SU-DHL-6 (cell line): Measurements from ENCODE around the gene ARHGAP10.

ENCODE experiments used
- H2AFZ ChIP-seq: fragments of 200-600 bp; sonication (generic); 2 replicates; pipeline ENCODE4 v1.6.1; 2014; ENCODE audit warnings: low read depth, mild to moderate bottlenecking, moderate library complexity, mixed read lengths, antibody characterized with exemption, low read length; ENCODE audit not compliant: severe bottlenecking
- H3F3A ChIP-seq: fragments of 200-600 bp; shearing (Covaris generic); 2 replicates; pipeline ENCODE4 v1.6.0; 2016; ENCODE audit warnings: antibody characterized with exemption, mild to moderate bottlenecking; ENCODE audit not compliant: insufficient read depth
- H3K27ac ChIP-seq: fragments of 200-600 bp; sonication (generic); 2 replicates; pipeline ENCODE4 v1.5.1; 2016; ENCODE audit warnings: low read depth, mild to moderate bottlenecking, low read length, moderate library complexity, mixed read lengths
- H3K27me3 ChIP-seq: fragments of 200-600 bp; sonication (generic), shearing (Covaris generic); 2 replicates; pipeline ENCODE4 v1.6.0; 2014; ENCODE audit warnings: mild to moderate bottlenecking, low read length
- H3K36me3 ChIP-seq: fragments of 200-600 bp; sonication (generic); 2 replicates; pipeline ENCODE4 v1.6.1; 2014; ENCODE audit warnings: mild to moderate bottlenecking, low read length, mixed read lengths
- H3K4me2 ChIP-seq: fragments of 300-600, 200-600 bp; shearing (Covaris generic), sonication (generic); 2 replicates; pipeline ENCODE4 v1.6.0; 2014; ENCODE audit warnings: low read length, low read depth, mild to moderate bottlenecking; ENCODE audit not compliant: poor library complexity, severe bottlenecking
- H3K4me3 ChIP-seq: fragments of 200-600 bp; sonication (generic); 2 replicates; pipeline ENCODE4 v1.5.1; 2014; ENCODE audit warnings: antibody characterized with exemption, low read length, mild to moderate bottlenecking, mixed read lengths; ENCODE audit not compliant: insufficient read depth, poor library complexity, severe bottlenecking
- H3K79me2 ChIP-seq: fragments of 200-600 bp; sonication (generic); 2 replicates; pipeline ENCODE4 v1.6.1; 2014; ENCODE audit warnings: mild to moderate bottlenecking, low read length, moderate library complexity; ENCODE audit not compliant: insufficient read depth
- H3K9ac ChIP-seq: fragments of 200-600 bp; sonication (generic); 2 replicates; pipeline ENCODE4 v1.7.0; 2014; ENCODE audit warnings: mild to moderate bottlenecking, low read length
- H3K9me2 ChIP-seq: fragments of 200-600 bp; sonication (generic); replicated peaks from 2 replicates; pipeline ENCODE4 v1.6.1; 2014; ENCODE audit warnings: low read length; ENCODE audit not compliant: insufficient read depth
- H3K9me3 ChIP-seq: fragments of 200-600 bp; sonication (generic); 2 replicates; pipeline ENCODE4 v1.6.1; 2014; ENCODE audit warnings: low read length, mixed read lengths; ENCODE audit not compliant: insufficient read depth
- H4K20me1 ChIP-seq: fragments of 200-600 bp; sonication (generic); 2 replicates; pipeline ENCODE4 v1.6.1; 2014; ENCODE audit warnings: low read depth, mild to moderate bottlenecking, antibody characterized with exemption, low read length, moderate library complexity, mixed read lengths
- CTCF ChIP-seq: fragments of 200-600 bp; sonication (generic); IDR thresholded peaks from one replicate; pipeline ENCODE4 v1.5.1; 2017; ENCODE audit warnings: antibody characterized with exemption, mild to moderate bottlenecking, low read length, moderate library complexity; ENCODE audit not compliant: insufficient read depth, poor library complexity, severe bottlenecking
- EZH2phosphoT487 ChIP-seq: fragments of 200-600 bp; sonication (generic), shearing (Covaris generic); conservative IDR thresholded peaks from 2 replicates; pipeline ENCODE4 v1.6.1; 2018; ENCODE audit warnings: mild to moderate bottlenecking, antibody characterized with exemption, low read length, moderate library complexity, mixed read lengths

ARHGAP10 gene

DNA sequence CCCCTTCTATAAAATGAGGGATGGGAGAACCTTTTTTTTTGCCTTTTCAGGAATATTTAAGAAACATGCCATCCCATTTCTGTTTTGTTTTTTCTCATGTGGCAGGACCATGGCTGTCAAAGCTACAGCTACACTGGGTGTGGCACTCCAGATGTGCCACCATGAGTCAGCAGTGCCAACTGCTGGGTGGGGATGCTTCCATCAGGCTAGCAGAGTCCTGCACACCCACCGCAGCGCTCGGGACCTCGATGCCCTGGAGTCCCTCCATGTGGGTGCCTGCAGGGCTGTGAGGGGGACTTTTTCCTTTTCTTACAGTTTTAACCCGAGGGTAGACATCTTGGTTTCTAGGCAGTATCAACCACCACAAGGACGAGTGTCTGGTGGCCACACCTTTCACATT, 357.7 kb downstream of the ARHGAP10 start:
- Histone ChIP-seq H3K27me3 (no peaks in the 10 kb centered on the region), H3F3A (no peaks in the 10 kb centered on the region), H3K9me3 (no peaks in the 10 kb centered on the region), H3K9me2 (no peaks in the 10 kb centered on the region), H3K79me2 (no peaks in the 10 kb centered on the region), H3K36me3 (no peaks in the 10 kb centered on the region), H3K27ac (no peak overlapping the region), H3K9ac (no peak overlapping the region), H2AFZ (no peak overlapping the region), H3K4me3 (no peak overlapping the region), H4K20me1 (no peaks in the 10 kb centered on the region), H3K4me2 (no peak overlapping the region)
- TF ChIP-seq CTCF (no peak), EZH2phosphoT487 (no peak)

- no peaks in the 10 kb centered on the region for H3K27me3 ChIP-seq
These were observed 358.1 kb downstream of the ARHGAP10 start for GRCh38 chr4:148090029-148090428.

DNA sequence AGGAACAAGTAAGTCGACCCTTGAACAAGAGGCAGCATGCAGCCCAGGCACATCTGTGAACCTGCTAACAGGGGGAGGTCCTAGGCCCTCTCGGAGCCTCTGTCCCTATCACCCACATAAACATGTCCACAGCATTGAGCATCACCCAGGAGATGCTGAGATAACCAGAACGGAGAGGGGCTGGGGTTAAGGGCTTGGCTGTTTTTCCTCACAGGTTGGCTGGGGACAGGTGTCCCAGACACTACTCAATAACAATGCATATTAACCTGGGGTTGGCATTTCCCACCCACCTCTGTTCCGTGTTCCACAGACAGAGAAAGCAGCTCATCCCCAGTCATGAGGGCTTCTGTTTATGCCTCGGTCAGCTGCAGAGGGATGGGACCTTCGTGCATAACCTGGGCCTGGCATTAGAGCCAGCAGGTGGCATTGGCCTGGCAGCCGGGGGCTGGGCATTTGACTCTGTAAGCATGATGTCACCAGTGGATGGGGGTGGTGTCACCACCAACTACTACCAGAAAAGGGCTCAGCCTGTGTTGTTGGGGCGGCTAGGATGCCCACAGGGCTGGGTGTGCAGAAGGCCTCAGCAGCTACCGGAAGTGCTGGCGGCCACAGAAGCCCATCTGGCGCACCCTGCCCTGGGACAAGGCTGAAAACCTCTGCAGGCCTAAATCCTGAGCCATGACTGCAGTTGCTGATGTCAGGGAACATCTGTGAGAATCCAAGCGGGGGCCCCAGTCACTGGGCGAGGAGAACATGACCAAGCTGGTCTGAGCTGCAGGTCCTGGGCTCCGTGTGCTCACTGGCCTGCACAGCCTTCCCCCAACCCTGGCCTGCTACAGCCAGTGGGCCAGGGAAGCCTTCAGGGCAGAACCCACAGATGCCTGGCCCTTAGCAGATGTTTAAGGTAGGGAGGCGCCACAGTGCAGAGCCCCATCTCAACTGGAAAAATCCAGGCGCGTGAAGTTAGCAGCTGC, 358.9 kb downstream of the ARHGAP10 start:
- no peak for TF ChIP-seq CTCF
- no peak for TF ChIP-seq EZH2phosphoT487
- Histone ChIP-seq H3K27ac (no peak overlapping the region), H2AFZ (no peak overlapping the region), H3K9me3 (no peaks in the 10 kb centered on the region), H4K20me1 (no peaks in the 10 kb centered on the region), H3K36me3 (no peaks in the 10 kb centered on the region), H3K27me3 (no peaks in the 10 kb centered on the region), H3F3A (no peaks in the 10 kb centered on the region), H3K4me3 (no peak overlapping the region), H3K79me2 (no peaks in the 10 kb centered on the region), H3K9me2 (no peaks in the 10 kb centered on the region), H3K4me2 (no peak overlapping the region), H3K9ac (no peak overlapping the region)

More at GRCh38 chr4:148090029-148090428, 358.1 kb downstream of the ARHGAP10 start:
- H3K4me3 ChIP-seq = no peak overlapping the region
- no peak overlapping the region for H2AFZ ChIP-seq
- H3K36me3 ChIP-seq = no peaks in the 10 kb centered on the region
- no peaks in the 10 kb centered on the region for H3K9me2 ChIP-seq
- H3F3A ChIP-seq = no peaks in the 10 kb centered on the region
- H3K9ac ChIP-seq = no peak overlapping the region
- no peaks in the 10 kb centered on the region for H4K20me1 ChIP-seq
- no peak overlapping the region for H3K4me2 ChIP-seq
- TF ChIP-seq EZH2phosphoT487 (no peak), CTCF (no peak)
- H3K27ac ChIP-seq = no peak overlapping the region
- H3K79me2 ChIP-seq = no peaks in the 10 kb centered on the region
- H3K9me3 ChIP-seq = no peaks in the 10 kb centered on the region
